ENCODE measurements around the gene ZFP36L1. TPM values are rescaled to one million over a fixed set of nuclear protein-coding genes. Genes with fewer than 3 reads are reported as not detected.

Gene ZFP36L1
- total RNA-seq, 4 donors from 2014 or later, result 363 to 395 (median 384) TPM

- no peak for ATAC-seq (ENCODE audit: low FRiP score)
- no peak for DNase-seq (ENCODE audit: low spot score)
- no peak for TF ChIP-seq CTCF (IDR thresholded peaks at IDR 0.05)
Measured at GRCh38 chr14:68779761-68780323, 13.0 kb downstream of the ZFP36L1 start.

GRCh38 chr14:68777644-68778043 lies 15.2 kb downstream of the ZFP36L1 start:
- ATAC-seq (ENCODE audit: low FRiP score) (no peak), DNase-seq (ENCODE audit: low spot score) (no peak)
- no peak for TF ChIP-seq CTCF (IDR thresholded peaks at IDR 0.05)

- DNase-seq (ENCODE audit: low spot score) (no peak), ATAC-seq (ENCODE audit: low FRiP score) (no peak)
- no peak for TF ChIP-seq CTCF (IDR thresholded peaks at IDR 0.05)
Measured at GRCh38 chr14:68775614-68776126, 17.2 kb downstream of the ZFP36L1 start.

- no peak for ATAC-seq (ENCODE audit: low FRiP score)
- TF ChIP-seq CTCF (IDR thresholded peaks at IDR 0.05), result no peak
- DNase-seq (ENCODE audit: low spot score), result no peak
Measured at GRCh38 chr14:68774771-68775613, 17.9 kb downstream of the ZFP36L1 start.

GRCh38 chr14:68772761-68773381 lies 20.0 kb downstream of the ZFP36L1 start:
- DNase-seq (ENCODE audit: low spot score) (no peak), ATAC-seq (ENCODE audit: low FRiP score) (no peak)
- TF ChIP-seq CTCF (IDR thresholded peaks at IDR 0.05), result no peak

- no peak for TF ChIP-seq CTCF (IDR thresholded peaks at IDR 0.05)
- DNase-seq (ENCODE audit: low spot score) (no peak), ATAC-seq (ENCODE audit: low FRiP score) (no peak)
Measured at GRCh38 chr14:68771631-68772030, 21.2 kb downstream of the ZFP36L1 start.

Measured in omental fat pad (tissue), 4 donors.